Testis (tissue), 5 donors: ENCODE results near the gene ZNF518A. TPM values are rescaled to one million over a fixed set of nuclear protein-coding genes. Genes with fewer than 3 reads are reported as not detected.

Experiments
- DNase-seq: peaks from one replicate; pipeline ENCODE4 v3.0.0-alpha.2; 2019
- H3K27ac ChIP-seq, 2 donors: fragments of 200-600 bp; sonication (generic); one replicate each; pipeline ENCODE4 v1.5.1; 2019
- H3K27me3 ChIP-seq: fragments of 200-600 bp; sonication (generic); one replicate; pipeline ENCODE4 v1.5.1; 2019
- H3K36me3 ChIP-seq: fragments of 200-600 bp; sonication (generic); one replicate; pipeline ENCODE4 v1.5.1; 2017; ENCODE audit warnings: low read depth; ENCODE audit errors: missing control alignments
- H3K4me1 ChIP-seq: fragments of 200-600 bp; sonication (generic); one replicate; pipeline ENCODE4 v1.5.1; 2019
- H3K4me3 ChIP-seq, 2 donors: fragments of 200-600 bp; sonication (generic); one replicate each; pipeline ENCODE4 v1.5.1; 2017 to 2019
- H3K9me3 ChIP-seq: fragments of 200-600 bp; sonication (generic); one replicate; pipeline ENCODE4 v1.5.1; 2017
- POLR2A ChIP-seq: fragments of 450-650 bp; IDR thresholded peaks from one replicate; pipeline ENCODE4 v1.6.1; 2017; ENCODE audit warnings: antibody characterized with exemption, mild to moderate bottlenecking, moderate library complexity
- whole genome bisulfite sequencing, 2 donors: methylation state at CpG; one replicate each; pipeline ENCODE4 v1.1.5; 2018; 5-methylcytosine and 5-hydroxymethylcytosine counted together
- intact Hi-C: fragments of 100-400 bp; cut with DNase I; formaldehyde crosslinking; loops from one replicate; pipeline ENCODE4 v1.15.1; 2023; ENCODE audit warnings: low total_unique reads
- long read RNA-seq, 2 donors: transcript quantifications; one replicate each; lab custom pipeline, GENCODE V29; 2026
- polyA plus RNA-seq: library from polyadenylated mRNA; stranded (reverse); fragments of 350-450 nt; fragmentation: Illumina TruSeq; extraction: RNeasy Lipid Tissue Mini Kit (QIAGEN cat#74804); gene quantifications from one replicate; pipeline ENCODE4 v1.2.3, GENCODE V29; 2014; ENCODE audit warnings: low read depth, low replicate concordance; ENCODE audit not compliant: insufficient read depth
- total RNA-seq, 2 donors: library from RNA; depleted of rRNA; stranded (reverse); fragments of >200 nt; gene quantifications; one replicate each; pipeline ENCODE4 v1.2.3, GENCODE V29; 2016
- TF ChIP-seq, protein P1 (sequence below), 3 experiments: fragments of 450-650 bp in 2 of 3; fragments of 200-600 bp in 1 of 3; sonication (generic) in 1 of 3; IDR thresholded peaks; one replicate each; pipeline ENCODE4 v1.5.1; 2016 to 2019; ENCODE audit warnings: antibody characterized with exemption in 3 of 3, mild to moderate bottlenecking in 2 of 3, moderate library complexity in 1 of 3

Gene ZNF518A
- total RNA-seq (10 to 100 TPM; 81.3 to 88.0 TPM), polyA plus RNA-seq (14.5 TPM)
- long read RNA-seq, donor 1, full-length matches to known transcripts = 1 of 6 reads
- long read RNA-seq, donor 1, partial matches to known transcripts = 5 of 6 reads
- long read RNA-seq, donor 1, other reads (novel, unspliced or antisense) = 0 of 6 reads
- long read RNA-seq, donor 2, partial matches to known transcripts = 6 of 6 reads
- long read RNA-seq, donor 2, other reads (novel, unspliced or antisense) = 0 of 6 reads

- Histone ChIP-seq H3K27ac (peak within 1 kb of the TSS; percentile 93 to 99), H3K4me3 (peak within 1 kb of the TSS; percentile 71 to 98), H3K27me3 (no peaks in the 10 kb centered on the region), H3K36me3 (no peaks in the 10 kb centered on the region), H3K4me1 (no peaks in the 10 kb centered on the region), H3K9me3 (no peaks in the 10 kb centered on the region)
- TF ChIP-seq, protein P1, sequence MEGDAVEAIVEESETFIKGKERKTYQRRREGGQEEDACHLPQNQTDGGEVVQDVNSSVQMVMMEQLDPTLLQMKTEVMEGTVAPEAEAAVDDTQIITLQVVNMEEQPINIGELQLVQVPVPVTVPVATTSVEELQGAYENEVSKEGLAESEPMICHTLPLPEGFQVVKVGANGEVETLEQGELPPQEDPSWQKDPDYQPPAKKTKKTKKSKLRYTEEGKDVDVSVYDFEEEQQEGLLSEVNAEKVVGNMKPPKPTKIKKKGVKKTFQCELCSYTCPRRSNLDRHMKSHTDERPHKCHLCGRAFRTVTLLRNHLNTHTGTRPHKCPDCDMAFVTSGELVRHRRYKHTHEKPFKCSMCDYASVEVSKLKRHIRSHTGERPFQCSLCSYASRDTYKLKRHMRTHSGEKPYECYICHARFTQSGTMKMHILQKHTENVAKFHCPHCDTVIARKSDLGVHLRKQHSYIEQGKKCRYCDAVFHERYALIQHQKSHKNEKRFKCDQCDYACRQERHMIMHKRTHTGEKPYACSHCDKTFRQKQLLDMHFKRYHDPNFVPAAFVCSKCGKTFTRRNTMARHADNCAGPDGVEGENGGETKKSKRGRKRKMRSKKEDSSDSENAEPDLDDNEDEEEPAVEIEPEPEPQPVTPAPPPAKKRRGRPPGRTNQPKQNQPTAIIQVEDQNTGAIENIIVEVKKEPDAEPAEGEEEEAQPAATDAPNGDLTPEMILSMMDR (IDR thresholded peaks at IDR 0.05) = peak in 1 of 3 experiments; percentile 4
- no peak for TF ChIP-seq POLR2A
- intact Hi-C loops = no loop called here
- 6 to 30% methylated on average over 10 to 48 of the region's 48 CpGs for WGBS, 2 donors
- DNase-seq = peak; percentile 97
These were observed at the start of gene ZNF518A for GRCh38 chr10:96129387-96130325. Gene ZNF518A (plus strand): TSS chr10:96130297. CDS start chr10:96156323, 26,026 bp downstream.

DNA sequence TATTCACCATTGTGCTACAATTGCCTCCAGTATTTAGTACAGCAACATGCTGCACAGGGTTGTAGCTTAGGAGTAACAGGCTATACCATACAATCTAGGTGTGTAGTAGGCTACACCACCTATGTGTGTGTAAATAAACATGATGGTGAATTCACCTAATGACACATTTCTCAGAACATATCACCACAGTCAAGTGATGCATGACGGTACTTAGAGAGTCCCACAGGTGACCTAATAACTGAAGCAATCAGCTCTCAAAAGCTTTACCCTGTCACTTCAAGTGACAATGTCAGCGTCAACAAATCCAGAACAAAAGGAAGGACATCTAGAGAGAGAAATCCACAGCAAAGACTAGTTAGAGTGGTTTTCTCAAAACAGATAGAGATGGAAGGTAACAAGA lies 47.9 kb upstream of the ZNF518A start:
- H3K27me3 ChIP-seq = no peaks in the 10 kb centered on the region
- WGBS, 2 donors = 89 to 95% methylated on average over 2 of the region's 2 CpGs
- DNase-seq = no peak
- no peak overlapping the region for H3K27ac ChIP-seq
- no peaks in the 10 kb centered on the region for H3K36me3 ChIP-seq
- no peak for TF ChIP-seq POLR2A
- TF ChIP-seq, protein P1 (IDR thresholded peaks at IDR 0.05) = no peak
- H3K4me3 ChIP-seq = no peak overlapping the region
- no peaks in the 10 kb centered on the region for H3K9me3 ChIP-seq
- intact Hi-C loops = no loop called here
- no peaks in the 10 kb centered on the region for H3K4me1 ChIP-seq

- no peaks in the 10 kb centered on the region for H3K9me3 ChIP-seq
These were observed 47.3 kb upstream of the ZNF518A start for GRCh38 chr10:96082748-96083147.

DNA sequence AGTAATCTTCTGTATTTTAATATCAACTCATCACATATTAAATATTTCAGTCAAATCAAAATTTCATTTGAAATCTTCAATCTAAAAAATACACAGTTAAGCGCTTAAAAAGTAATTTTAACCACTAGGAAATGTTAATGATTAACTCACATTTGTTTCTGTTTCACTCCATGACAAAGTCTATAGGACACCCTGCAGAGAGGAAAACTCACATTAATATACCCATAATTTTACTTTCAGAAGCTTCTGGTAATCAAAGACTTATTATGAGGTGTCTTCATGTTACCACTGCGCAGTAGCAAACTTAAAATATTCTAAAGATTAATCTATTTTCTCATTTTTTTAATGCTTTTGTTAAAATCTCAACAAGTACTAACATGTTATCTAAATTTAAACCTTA lies 41.0 kb upstream of the ZNF518A start:
- no peaks in the 10 kb centered on the region for H3K9me3 ChIP-seq
- peak overlapping the region in 1 of 2 donors; percentile 95 for H3K27ac ChIP-seq
- H3K4me3 ChIP-seq = peak overlapping the region; percentile 86 to 88
- DNase-seq = no peak
- TF ChIP-seq, protein P1 (IDR thresholded peaks at IDR 0.05) = no peak
- no peak for TF ChIP-seq POLR2A
- peaks cover 5% of the 10 kb centered on the region for H3K4me1 ChIP-seq
- no peaks in the 10 kb centered on the region for H3K36me3 ChIP-seq
- no peaks in the 10 kb centered on the region for H3K27me3 ChIP-seq
- intact Hi-C loops = no loop called here
- 71 to 79% methylated on average over 2 of the region's 2 CpGs for WGBS, 2 donors

More at GRCh38 chr10:96082748-96083147, 47.3 kb upstream of the ZNF518A start:
- H3K4me3 ChIP-seq = no peak overlapping the region
- TF ChIP-seq POLR2A = no peak
- TF ChIP-seq, protein P1 (IDR thresholded peaks at IDR 0.05) = no peak
- WGBS, 2 donors = 81 to 93% methylated on average over 1 of the region's 1 CpG
- no peaks in the 10 kb centered on the region for H3K36me3 ChIP-seq
- H3K27ac ChIP-seq = no peak overlapping the region
- H3K4me1 ChIP-seq = no peaks in the 10 kb centered on the region
- DNase-seq = no peak
- intact Hi-C loops = no loop called here
- H3K27me3 ChIP-seq = no peaks in the 10 kb centered on the region
